ENCODE measurements around the gene MRPL32.

MRPL32 gene

GRCh38 chr7:42926204-42926603 lies 6.0 kb upstream of the MRPL32 start:
- H4K20me1 ChIP-seq (ENCODE audit: insufficient read depth, low read length): peaks cover 29% of the 10 kb centered on the region
- no peaks in the 10 kb centered on the region for H3K27me3 ChIP-seq (replicated peaks; ENCODE audit: insufficient read depth, low read length)
- H3K27ac ChIP-seq (ENCODE audit: low read length): no peak overlapping the region
- peaks cover 94% of the 10 kb centered on the region for H3K79me2 ChIP-seq (ENCODE audit: low read length)
- H3K9me3 ChIP-seq (replicated peaks; ENCODE audit: insufficient read depth, low read length): no peaks in the 10 kb centered on the region
- no peak for DNase-seq
- H3K9me2 ChIP-seq (replicated peaks; ENCODE audit: insufficient read depth, low read length): no peaks in the 10 kb centered on the region
- TF ChIP-seq EZH2 (optimal IDR thresholded peaks at IDR 0.05; ENCODE audit: low read depth, low read length) (no peak), CTCF (IDR thresholded peaks at IDR 0.05; ENCODE audit: low read length) (no peak), EZH2phosphoT487 (IDR thresholded peaks at IDR 0.05; ENCODE audit: low read length) (no peak)
- no peaks in the 10 kb centered on the region for H3F3A ChIP-seq (ENCODE audit: insufficient read depth, low read length)
- no peak overlapping the region for H3K4me3 ChIP-seq (ENCODE audit: low read length)
- H2AFZ ChIP-seq (ENCODE audit: low read length): no peak overlapping the region
- H3K36me3 ChIP-seq (replicated peaks; ENCODE audit: insufficient read depth, low read length): peaks cover 35% of the 10 kb centered on the region
- H3K4me2 ChIP-seq (ENCODE audit: low read depth, low read length): no peak overlapping the region; the same call in 1 of the 2 replicates
- H3K9ac ChIP-seq (ENCODE audit: low read length): no peak overlapping the region
- H3K4me1 ChIP-seq (ENCODE audit: low read length): peaks cover 40% of the 10 kb centered on the region

- H3K9me2 ChIP-seq (replicated peaks; ENCODE audit: insufficient read depth, low read length): no peaks in the 10 kb centered on the region
- peaks cover 29% of the 10 kb centered on the region for H4K20me1 ChIP-seq (ENCODE audit: insufficient read depth, low read length)
- H3K9me3 ChIP-seq (replicated peaks; ENCODE audit: insufficient read depth, low read length): no peaks in the 10 kb centered on the region
- H3K27me3 ChIP-seq (replicated peaks; ENCODE audit: insufficient read depth, low read length): no peaks in the 10 kb centered on the region
- peak overlapping the region; percentile 74 for H3K4me2 ChIP-seq (ENCODE audit: low read depth, low read length)
- H3F3A ChIP-seq (ENCODE audit: insufficient read depth, low read length): no peaks in the 10 kb centered on the region
- H3K79me2 ChIP-seq (ENCODE audit: low read length): peaks cover 99% of the 10 kb centered on the region
- DNase-seq: no peak
- peaks cover 19% of the 10 kb centered on the region for H3K36me3 ChIP-seq (replicated peaks; ENCODE audit: insufficient read depth, low read length)
- H3K4me3 ChIP-seq (ENCODE audit: low read length): no peak overlapping the region
- no peak overlapping the region for H3K9ac ChIP-seq (ENCODE audit: low read length)
- peaks cover 40% of the 10 kb centered on the region for H3K4me1 ChIP-seq (ENCODE audit: low read length)
- no peak overlapping the region for H3K27ac ChIP-seq (ENCODE audit: low read length)
- TF ChIP-seq EZH2phosphoT487 (IDR thresholded peaks at IDR 0.05; ENCODE audit: low read length) (no peak), EZH2 (optimal IDR thresholded peaks at IDR 0.05; ENCODE audit: low read depth, low read length) (no peak), CTCF (IDR thresholded peaks at IDR 0.05; ENCODE audit: low read length) (no peak)
- H2AFZ ChIP-seq (ENCODE audit: low read length): no peak overlapping the region
These were observed 3.4 kb upstream of the MRPL32 start for GRCh38 chr7:42928754-42929153.

GRCh38 chr7:42929449-42929848 lies 2.7 kb upstream of the MRPL32 start:
- no peak overlapping the region for H3K9ac ChIP-seq (ENCODE audit: low read length)
- H4K20me1 ChIP-seq (ENCODE audit: insufficient read depth, low read length): peaks cover 29% of the 10 kb centered on the region

More at GRCh38 chr7:42929449-42929848, 2.7 kb upstream of the MRPL32 start:
- Histone ChIP-seq H3K9me2 (replicated peaks; ENCODE audit: insufficient read depth, low read length) (no peaks in the 10 kb centered on the region), H3K27me3 (replicated peaks; ENCODE audit: insufficient read depth, low read length) (no peaks in the 10 kb centered on the region), H3K4me2 (ENCODE audit: low read depth, low read length) (peak overlapping the region; percentile 74), H2AFZ (ENCODE audit: low read length) (no peak overlapping the region), H3K79me2 (ENCODE audit: low read length) (peaks cover 99% of the 10 kb centered on the region), H3K27ac (ENCODE audit: low read length) (no peak overlapping the region), H3K4me1 (ENCODE audit: low read length) (peaks cover 42% of the 10 kb centered on the region), H3F3A (ENCODE audit: insufficient read depth, low read length) (no peaks in the 10 kb centered on the region), H3K4me3 (ENCODE audit: low read length) (no peak overlapping the region), H3K36me3 (replicated peaks; ENCODE audit: insufficient read depth, low read length) (peaks cover 18% of the 10 kb centered on the region), H3K9me3 (replicated peaks; ENCODE audit: insufficient read depth, low read length) (no peaks in the 10 kb centered on the region)
- DNase-seq: no peak
- no peak for TF ChIP-seq EZH2 (optimal IDR thresholded peaks at IDR 0.05; ENCODE audit: low read depth, low read length)
- no peak for TF ChIP-seq CTCF (IDR thresholded peaks at IDR 0.05; ENCODE audit: low read length)
- no peak for TF ChIP-seq EZH2phosphoT487 (IDR thresholded peaks at IDR 0.05; ENCODE audit: low read length)

Measured in MM.1S (cell line).